HG03103 (cell line): ENCODE data around the gene MMP11.

ENCODE experiments used
- ATAC-seq: cut with Tn5 transposase; IDR thresholded peaks from one replicate; pipeline ENCODE4 v1.9.1; 2021; ENCODE audit warnings: low read depth; ENCODE audit not compliant: unreplicated experiment

The MMP11 gene

GRCh38 chr22:23827351-23827995, 54.8 kb downstream of the MMP11 start:
- no peak for ATAC-seq

GRCh38 chr22:23828800-23829680, 56.4 kb downstream of the MMP11 start:
- ATAC-seq, result no peak

DNA sequence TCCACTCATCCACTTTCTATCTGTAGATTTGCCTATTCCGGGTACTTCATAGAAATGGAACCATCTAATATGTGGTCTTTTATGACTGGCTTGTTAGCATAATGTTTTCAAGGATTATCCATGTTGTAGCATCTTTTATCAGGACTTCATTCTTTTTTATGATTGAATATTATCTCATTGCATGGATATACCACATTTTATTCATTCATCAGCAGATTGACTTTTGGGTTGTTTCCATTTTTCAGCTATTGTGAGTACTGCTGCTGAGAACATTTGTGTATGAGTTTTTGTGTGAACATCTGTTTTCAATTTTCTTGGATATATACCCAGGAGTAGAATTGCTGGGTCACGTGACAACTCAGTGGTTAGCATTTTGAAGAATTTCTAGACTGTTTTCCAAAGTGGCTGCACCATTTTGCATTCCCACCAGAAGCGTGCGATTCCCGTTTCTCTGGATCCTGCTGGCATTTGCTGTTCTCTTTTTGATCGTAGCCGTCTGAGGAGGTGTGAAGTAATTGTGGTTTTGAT, 57.3 kb downstream of the MMP11 start:
- no peak for ATAC-seq

DNA sequence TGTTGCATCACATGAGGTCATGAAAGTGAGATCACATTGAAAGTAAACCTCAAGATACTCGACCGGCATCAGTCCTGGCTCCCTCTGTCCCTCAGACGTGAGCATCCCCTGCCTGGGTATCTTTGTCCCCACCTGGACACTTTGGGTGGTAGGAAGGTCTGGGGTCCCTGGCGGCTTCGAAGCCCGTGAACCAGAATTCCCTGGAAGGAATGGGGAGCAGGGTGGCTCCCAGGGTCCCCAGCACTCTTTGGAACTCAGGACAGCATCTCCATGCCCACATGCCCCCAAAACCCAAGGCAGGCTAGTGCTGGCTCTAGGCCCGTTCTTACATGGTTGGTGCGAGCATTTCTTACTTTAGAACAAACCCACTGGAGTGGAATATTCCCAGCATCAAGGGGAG, 58.6 kb downstream of the MMP11 start:
- no peak for ATAC-seq

DNA sequence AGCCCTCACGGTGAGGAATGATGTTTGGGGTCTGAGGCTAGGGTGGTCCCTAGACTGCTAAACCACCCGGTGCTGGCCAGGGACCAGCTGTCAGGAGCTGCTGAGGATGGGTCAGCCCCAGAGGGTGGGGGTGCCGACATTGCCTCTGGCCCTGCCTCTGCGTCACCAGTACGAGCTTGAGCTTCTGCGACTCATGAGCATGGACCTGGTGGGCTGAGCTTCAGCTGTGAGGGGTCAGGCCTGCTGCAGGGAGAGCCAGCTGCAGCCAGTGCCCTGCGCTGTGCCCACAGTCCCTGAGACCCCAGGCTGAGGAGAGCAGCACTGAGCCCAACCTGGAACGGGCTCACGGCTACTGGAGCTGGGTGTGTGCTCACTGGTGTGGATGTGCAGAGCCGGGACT, 59.1 kb downstream of the MMP11 start:
- ATAC-seq, result no peak

DNA sequence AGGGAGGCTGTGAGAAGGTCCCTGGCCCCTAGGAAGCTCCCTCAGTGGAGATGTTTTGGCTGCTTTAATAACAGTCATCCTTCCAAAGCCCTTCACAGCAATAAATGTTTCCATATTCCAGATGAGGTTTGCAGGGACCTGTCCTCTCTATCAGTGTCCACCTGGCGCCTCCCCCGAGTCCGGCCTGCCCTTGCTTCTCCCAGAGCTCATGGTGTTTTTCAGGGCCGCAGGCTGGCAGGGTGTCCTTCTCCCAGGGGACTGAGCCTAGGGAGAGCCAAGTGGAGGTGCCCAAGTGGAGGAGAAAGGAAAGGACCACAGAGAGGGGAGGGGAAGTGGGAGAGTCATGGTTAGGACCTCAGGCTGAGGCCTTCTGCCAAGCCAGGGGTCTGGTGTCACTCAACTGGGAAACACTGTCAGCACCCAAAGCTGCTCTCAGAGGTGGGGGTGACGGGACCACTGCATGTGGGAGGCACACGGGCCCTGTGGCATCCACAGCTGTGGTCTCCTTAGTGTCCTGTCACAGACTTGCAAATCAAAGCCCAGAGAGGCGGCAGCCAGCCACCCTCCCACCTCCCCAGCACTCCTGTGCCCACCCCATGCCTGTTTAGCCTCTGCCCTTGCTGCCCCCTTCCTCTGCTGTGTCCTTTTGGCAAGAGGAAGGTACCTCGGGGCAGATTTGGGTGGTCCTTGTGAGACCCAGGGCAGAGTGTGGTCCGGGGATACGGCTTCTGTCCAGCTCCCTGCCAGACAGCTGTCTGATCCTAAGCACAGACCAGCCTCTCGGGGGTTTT, 59.8 kb downstream of the MMP11 start:
- ATAC-seq, result no peak

DNA sequence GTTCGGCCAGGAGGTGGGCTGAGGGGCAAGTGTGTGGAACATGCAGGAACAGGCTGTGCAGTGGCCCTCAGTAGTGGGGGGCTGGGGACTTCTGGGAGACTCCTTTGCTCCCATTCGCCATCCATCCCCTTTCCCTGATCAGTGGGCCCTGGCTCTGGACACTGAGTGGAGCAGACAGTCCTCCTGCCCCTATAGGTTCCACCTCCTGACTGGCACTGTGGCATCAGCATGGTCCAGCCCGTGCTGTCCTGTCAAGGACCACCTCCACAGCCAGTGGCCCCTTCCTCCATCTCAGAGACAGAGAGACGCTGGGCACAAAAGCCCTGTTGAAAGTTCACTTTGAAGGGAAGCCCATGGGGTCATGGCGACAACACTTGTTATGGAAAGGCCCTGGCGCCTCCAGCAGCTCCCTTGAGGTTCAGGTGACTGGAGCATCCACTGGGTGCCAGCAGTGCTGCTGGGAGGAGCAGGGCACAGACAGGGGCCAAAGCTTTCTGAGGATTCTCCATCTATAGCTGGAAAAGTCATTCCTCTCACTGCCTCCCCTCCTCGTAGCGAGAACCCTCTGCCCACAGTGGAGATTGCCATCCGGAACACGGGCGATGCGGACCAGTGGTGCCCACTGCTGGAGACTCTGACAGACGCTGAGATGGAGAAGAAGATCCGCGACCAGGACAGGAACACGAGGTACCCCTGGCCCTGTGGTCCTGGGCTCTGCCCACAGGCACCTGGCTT, 60.5 kb downstream of the MMP11 start:
- no peak for ATAC-seq
